Measurements from ENCODE around the gene PDCD10.

The PDCD10 gene

DNA sequence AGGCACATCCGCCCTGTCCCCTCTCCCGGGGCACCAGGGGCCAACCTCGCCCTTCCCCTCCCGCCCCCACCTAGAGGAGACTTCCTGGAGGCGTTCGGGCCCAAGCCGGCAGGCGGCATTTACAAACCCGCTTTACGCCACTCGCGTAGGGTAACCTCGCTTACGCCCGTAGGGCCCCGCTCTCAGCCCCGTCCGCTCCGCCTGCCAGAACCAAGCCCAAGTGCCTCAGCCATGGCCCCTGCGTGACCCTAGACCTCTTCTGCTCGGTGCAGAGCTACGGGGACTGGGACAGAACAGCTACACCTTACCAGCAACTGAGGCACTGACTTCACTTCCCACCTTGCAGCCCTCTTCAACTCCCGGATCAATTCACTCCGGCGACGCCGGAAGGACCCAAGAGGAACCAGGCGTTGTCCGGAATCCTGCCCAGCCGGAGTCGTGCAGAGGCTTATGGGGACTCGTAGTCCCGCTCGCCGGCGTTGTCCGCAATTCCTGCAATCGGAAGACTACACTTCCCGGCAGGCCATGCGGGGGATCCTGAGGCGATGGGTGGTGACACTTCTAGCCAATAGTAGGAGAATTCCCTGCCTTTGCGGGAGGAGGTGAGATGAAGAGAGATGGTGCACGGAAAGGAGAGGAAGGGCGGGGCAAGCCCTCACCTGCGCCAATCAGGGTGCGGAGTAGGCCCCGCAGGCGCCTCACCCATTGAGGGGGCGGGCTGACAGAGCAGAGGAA, at the start of gene PDCD10:
Gene PDCD10 (minus strand): TSS at position 395 of the 735 bp plus-strand sequence. CDS start 14,735 bp downstream, outside the sequence.
- Histone ChIP-seq H3K27me3 (ENCODE audit: insufficient read depth, low read length) (no peaks in the 10 kb centered on the region), H3K4me3 (ENCODE audit: low read length) (peak within 1 kb of the TSS; percentile 83), H3K4me1 (ENCODE audit: insufficient read depth, low read length) (peaks cover 21% of the 10 kb centered on the region), H3K36me3 (ENCODE audit: insufficient read depth, low read length) (no peaks in the 10 kb centered on the region), H2AFZ (ENCODE audit: low read depth, low read length) (peak within 1 kb of the TSS; percentile 94), H3K9me3 (ENCODE audit: low read length) (no peaks in the 10 kb centered on the region)

DNA sequence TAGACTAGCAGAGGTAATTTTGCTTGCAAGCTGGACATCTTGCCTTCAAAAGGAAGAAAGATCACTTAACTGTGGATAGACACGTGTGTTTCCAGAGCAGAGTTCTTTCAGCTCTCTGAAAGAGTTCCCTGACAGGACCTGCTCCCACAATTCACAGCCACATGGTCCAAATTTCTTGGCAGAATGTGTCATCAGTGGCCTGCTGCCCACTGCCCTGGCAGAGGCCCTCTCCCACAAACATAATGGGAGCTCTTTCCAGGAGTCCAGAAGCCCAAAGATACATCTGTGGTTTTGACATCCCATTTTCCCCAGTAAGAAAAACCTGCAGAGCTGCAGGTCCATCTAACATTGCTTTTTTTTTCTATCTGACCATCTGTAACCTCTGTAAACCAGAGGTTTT, 49.1 kb upstream of the PDCD10 start:
- no peaks in the 10 kb centered on the region for H3K9me3 ChIP-seq (ENCODE audit: low read length)
- H3K36me3 ChIP-seq (ENCODE audit: insufficient read depth, low read length) = no peaks in the 10 kb centered on the region
- no peaks in the 10 kb centered on the region for H3K4me1 ChIP-seq (ENCODE audit: insufficient read depth, low read length)
- no peak overlapping the region for H2AFZ ChIP-seq (ENCODE audit: low read depth, low read length)
- no peak overlapping the region for H3K4me3 ChIP-seq (ENCODE audit: low read length)
- H3K27me3 ChIP-seq (ENCODE audit: insufficient read depth, low read length) = no peaks in the 10 kb centered on the region

GRCh38 chr3:167780214-167780883, 45.7 kb upstream of the PDCD10 start:
- no peaks in the 10 kb centered on the region for H3K36me3 ChIP-seq (ENCODE audit: insufficient read depth, low read length)
- H3K9me3 ChIP-seq (ENCODE audit: low read length) = peaks cover 7% of the 10 kb centered on the region
- H3K27me3 ChIP-seq (ENCODE audit: insufficient read depth, low read length) = no peaks in the 10 kb centered on the region
- no peaks in the 10 kb centered on the region for H3K4me1 ChIP-seq (ENCODE audit: insufficient read depth, low read length)
- no peak overlapping the region for H2AFZ ChIP-seq (ENCODE audit: low read depth, low read length)
- no peak overlapping the region for H3K4me3 ChIP-seq (ENCODE audit: low read length)

- H3K36me3 ChIP-seq (ENCODE audit: insufficient read depth, low read length) = no peaks in the 10 kb centered on the region
- no peak overlapping the region for H2AFZ ChIP-seq (ENCODE audit: low read depth, low read length)
- H3K9me3 ChIP-seq (ENCODE audit: low read length) = peaks cover 7% of the 10 kb centered on the region
- H3K4me3 ChIP-seq (ENCODE audit: low read length) = no peak overlapping the region
- no peaks in the 10 kb centered on the region for H3K27me3 ChIP-seq (ENCODE audit: insufficient read depth, low read length)
- no peaks in the 10 kb centered on the region for H3K4me1 ChIP-seq (ENCODE audit: insufficient read depth, low read length)
Observed at GRCh38 chr3:167777356-167777755, 42.7 kb upstream of the PDCD10 start.

- H3K9me3 ChIP-seq (ENCODE audit: low read length) = peaks cover 7% of the 10 kb centered on the region
- H3K4me3 ChIP-seq (ENCODE audit: low read length) = no peak overlapping the region
- no peaks in the 10 kb centered on the region for H3K4me1 ChIP-seq (ENCODE audit: insufficient read depth, low read length)
- H3K27me3 ChIP-seq (ENCODE audit: insufficient read depth, low read length) = no peaks in the 10 kb centered on the region
- no peak overlapping the region for H2AFZ ChIP-seq (ENCODE audit: low read depth, low read length)
- H3K36me3 ChIP-seq (ENCODE audit: insufficient read depth, low read length) = no peaks in the 10 kb centered on the region
Observed at GRCh38 chr3:167776066-167776685, 41.5 kb upstream of the PDCD10 start.

- Histone ChIP-seq H3K36me3 (ENCODE audit: insufficient read depth, low read length) (no peaks in the 10 kb centered on the region), H3K4me1 (ENCODE audit: insufficient read depth, low read length) (no peaks in the 10 kb centered on the region), H3K9me3 (ENCODE audit: low read length) (peaks cover 7% of the 10 kb centered on the region), H2AFZ (ENCODE audit: low read depth, low read length) (no peak overlapping the region), H3K4me3 (ENCODE audit: low read length) (no peak overlapping the region), H3K27me3 (ENCODE audit: insufficient read depth, low read length) (no peaks in the 10 kb centered on the region)
Observed at GRCh38 chr3:167773584-167773983, 38.9 kb upstream of the PDCD10 start.

GRCh38 chr3:167772992-167773391, 38.3 kb upstream of the PDCD10 start:
- Histone ChIP-seq H3K4me3 (ENCODE audit: low read length) (no peak overlapping the region), H3K27me3 (ENCODE audit: insufficient read depth, low read length) (no peaks in the 10 kb centered on the region), H3K9me3 (ENCODE audit: low read length) (peaks cover 3% of the 10 kb centered on the region), H3K36me3 (ENCODE audit: insufficient read depth, low read length) (no peaks in the 10 kb centered on the region), H2AFZ (ENCODE audit: low read depth, low read length) (no peak overlapping the region), H3K4me1 (ENCODE audit: insufficient read depth, low read length) (no peaks in the 10 kb centered on the region)

- no peaks in the 10 kb centered on the region for H3K36me3 ChIP-seq (ENCODE audit: insufficient read depth, low read length)
- no peak overlapping the region for H2AFZ ChIP-seq (ENCODE audit: low read depth, low read length)
- H3K4me3 ChIP-seq (ENCODE audit: low read length) = no peak overlapping the region
- H3K4me1 ChIP-seq (ENCODE audit: insufficient read depth, low read length) = no peaks in the 10 kb centered on the region
- H3K9me3 ChIP-seq (ENCODE audit: low read length) = peaks cover 5% of the 10 kb centered on the region
- H3K27me3 ChIP-seq (ENCODE audit: insufficient read depth, low read length) = no peaks in the 10 kb centered on the region
Observed at GRCh38 chr3:167762296-167762695, 27.6 kb upstream of the PDCD10 start.

DNA sequence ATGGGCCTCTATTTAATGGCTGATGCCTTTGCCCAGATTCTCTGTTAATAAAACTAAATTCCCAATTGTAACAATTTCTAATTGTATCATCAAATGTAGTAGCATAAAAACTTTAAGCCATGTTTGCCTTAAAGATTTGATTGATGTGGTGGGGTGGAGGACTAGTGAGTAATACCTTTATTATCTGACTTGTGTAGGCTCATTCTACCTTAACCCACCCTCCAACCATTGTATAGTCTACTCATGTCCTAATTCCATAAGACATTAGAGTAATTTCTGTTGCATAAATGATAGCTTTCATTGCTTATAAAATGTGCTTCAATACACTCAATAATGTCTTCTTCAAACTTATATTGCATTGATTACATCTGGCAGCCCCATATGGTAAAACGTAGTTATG, 26.6 kb upstream of the PDCD10 start:
- Histone ChIP-seq H3K27me3 (ENCODE audit: insufficient read depth, low read length) (no peaks in the 10 kb centered on the region), H3K36me3 (ENCODE audit: insufficient read depth, low read length) (no peaks in the 10 kb centered on the region), H2AFZ (ENCODE audit: low read depth, low read length) (no peak overlapping the region), H3K4me3 (ENCODE audit: low read length) (no peak overlapping the region), H3K9me3 (ENCODE audit: low read length) (peaks cover 3% of the 10 kb centered on the region), H3K4me1 (ENCODE audit: insufficient read depth, low read length) (no peaks in the 10 kb centered on the region)

DNA sequence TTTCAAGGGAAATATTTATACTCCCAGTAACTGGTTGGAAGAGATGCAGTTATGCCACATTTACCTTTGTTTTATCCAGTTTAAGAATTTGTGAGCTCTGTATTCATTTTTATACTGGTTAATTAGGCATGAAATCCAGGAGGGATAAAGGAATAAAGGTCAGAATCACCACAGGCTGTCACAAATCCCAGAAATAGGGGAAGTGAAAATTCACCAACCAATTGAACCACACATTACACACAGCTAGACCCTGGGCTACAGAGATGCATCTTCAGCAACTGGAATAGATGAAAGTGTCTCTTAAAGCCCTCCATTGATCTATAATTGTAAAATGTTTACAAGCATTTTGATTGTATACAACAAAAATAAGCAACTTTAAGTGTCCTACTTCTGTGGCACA, 19.4 kb upstream of the PDCD10 start:
- H2AFZ ChIP-seq (ENCODE audit: low read depth, low read length) = no peak overlapping the region
- H3K4me1 ChIP-seq (ENCODE audit: insufficient read depth, low read length) = no peaks in the 10 kb centered on the region
- no peaks in the 10 kb centered on the region for H3K36me3 ChIP-seq (ENCODE audit: insufficient read depth, low read length)
- H3K27me3 ChIP-seq (ENCODE audit: insufficient read depth, low read length) = no peaks in the 10 kb centered on the region
- no peaks in the 10 kb centered on the region for H3K9me3 ChIP-seq (ENCODE audit: low read length)
- no peak overlapping the region for H3K4me3 ChIP-seq (ENCODE audit: low read length)

DNA sequence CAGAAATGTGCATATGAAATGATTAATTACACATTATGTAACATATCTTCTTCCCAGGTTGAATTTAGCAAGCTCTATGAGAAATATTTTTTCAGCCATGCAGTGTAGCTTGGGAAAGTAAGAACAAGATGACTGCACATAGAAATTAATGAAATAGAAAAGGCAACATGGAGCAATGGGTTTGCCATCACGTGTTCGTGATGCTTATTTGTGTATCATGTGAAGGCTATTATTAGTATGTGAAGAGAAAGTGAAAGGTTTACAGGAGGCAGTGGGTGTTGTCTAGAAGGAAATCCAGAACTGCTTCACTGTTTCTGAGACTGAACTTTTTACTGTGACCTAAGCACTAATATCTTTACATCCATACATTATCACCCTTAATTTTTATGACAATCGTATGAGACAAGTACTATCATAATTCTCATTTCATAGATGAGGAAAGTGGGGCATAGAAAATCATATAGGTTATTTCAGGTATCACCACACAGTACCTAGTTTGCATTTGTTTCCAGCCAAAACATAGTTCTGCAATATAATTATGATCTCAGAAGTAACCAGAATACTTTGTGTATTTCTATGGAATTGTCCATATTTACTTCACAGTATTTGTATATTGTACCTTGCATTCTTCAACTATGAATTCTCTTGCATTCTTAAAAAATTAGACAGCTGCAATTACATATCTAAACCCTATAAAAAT, 15.7 kb upstream of the PDCD10 start:
- Histone ChIP-seq H3K36me3 (ENCODE audit: insufficient read depth, low read length) (no peaks in the 10 kb centered on the region), H3K4me3 (ENCODE audit: low read length) (no peak overlapping the region)

DNA sequence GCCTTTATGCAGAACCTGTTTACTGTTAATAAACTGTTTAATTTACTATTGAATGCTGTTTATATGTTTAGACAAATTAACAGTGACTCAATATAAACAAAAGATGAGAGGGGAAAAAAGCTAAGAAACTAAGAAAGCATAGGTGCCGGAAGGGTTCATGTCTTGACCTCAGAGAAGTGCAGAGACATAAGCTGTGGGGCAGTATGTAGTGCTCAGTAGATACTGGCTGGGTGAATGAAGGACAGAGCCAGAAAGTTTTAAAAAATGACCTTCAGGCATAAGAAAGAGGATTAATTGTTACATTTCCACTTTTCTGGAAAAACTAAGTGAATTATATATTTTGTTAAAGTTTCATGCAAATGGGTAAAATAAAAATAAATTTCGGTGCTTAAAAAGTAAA, 15.0 kb upstream of the PDCD10 start:
- H3K4me1 ChIP-seq (ENCODE audit: insufficient read depth, low read length) = no peaks in the 10 kb centered on the region
- H3K36me3 ChIP-seq (ENCODE audit: insufficient read depth, low read length) = no peaks in the 10 kb centered on the region
- H2AFZ ChIP-seq (ENCODE audit: low read depth, low read length) = no peak overlapping the region
- H3K9me3 ChIP-seq (ENCODE audit: low read length) = no peaks in the 10 kb centered on the region
- H3K4me3 ChIP-seq (ENCODE audit: low read length) = no peak overlapping the region
- H3K27me3 ChIP-seq (ENCODE audit: insufficient read depth, low read length) = no peaks in the 10 kb centered on the region

More for the DNA sequence above, 15.7 kb upstream of the PDCD10 start:
- Histone ChIP-seq H3K4me1 (ENCODE audit: insufficient read depth, low read length) (no peaks in the 10 kb centered on the region), H2AFZ (ENCODE audit: low read depth, low read length) (no peak overlapping the region), H3K27me3 (ENCODE audit: insufficient read depth, low read length) (no peaks in the 10 kb centered on the region), H3K9me3 (ENCODE audit: low read length) (no peaks in the 10 kb centered on the region)

- Histone ChIP-seq H3K4me3 (ENCODE audit: low read length) (no peak overlapping the region), H3K36me3 (ENCODE audit: insufficient read depth, low read length) (no peaks in the 10 kb centered on the region), H3K27me3 (ENCODE audit: insufficient read depth, low read length) (no peaks in the 10 kb centered on the region), H3K4me1 (ENCODE audit: insufficient read depth, low read length) (no peaks in the 10 kb centered on the region), H2AFZ (ENCODE audit: low read depth, low read length) (no peak overlapping the region), H3K9me3 (ENCODE audit: low read length) (no peaks in the 10 kb centered on the region)
Observed at GRCh38 chr3:167749209-167749608, 14.5 kb upstream of the PDCD10 start.
